NCI-H1436 treated with DMSO at 0.1 percent for 48 hours (cell line): ENCODE measurements around the gene ATP10A.

Experiments
- DNase-seq: peaks from one replicate; lab custom pipeline; 2025; lab: John Stamatoyannopoulos, UW

Gene ATP10A

GRCh38 chr15:25695875-25696760 lies 167.0 kb downstream of the ATP10A start:
- no peak for DNase-seq

- DNase-seq: no peak
These were observed 168.3 kb downstream of the ATP10A start for GRCh38 chr15:25694823-25695312.

GRCh38 chr15:25694239-25694584 lies 168.9 kb downstream of the ATP10A start:
- no peak for DNase-seq

GRCh38 chr15:25693321-25694238 lies 169.5 kb downstream of the ATP10A start:
- DNase-seq: no peak

GRCh38 chr15:25691544-25692430 lies 171.3 kb downstream of the ATP10A start:
- DNase-seq: no peak

- DNase-seq: no peak
These were observed 172.2 kb downstream of the ATP10A start for GRCh38 chr15:25690673-25691543.

GRCh38 chr15:25689592-25689991 lies 173.5 kb downstream of the ATP10A start:
- DNase-seq: no peak

GRCh38 chr15:25688166-25688565 lies 175.0 kb downstream of the ATP10A start:
- DNase-seq: no peak

- no peak for DNase-seq
These were observed 175.4 kb downstream of the ATP10A start for GRCh38 chr15:25687689-25688088.

GRCh38 chr15:25687276-25687675 lies 175.9 kb downstream of the ATP10A start:
- no peak for DNase-seq

GRCh38 chr15:25686780-25687179 lies 176.3 kb downstream of the ATP10A start:
- no peak for DNase-seq

- DNase-seq: no peak
These were observed 178.4 kb downstream of the ATP10A start for GRCh38 chr15:25684521-25685431.

GRCh38 chr15:25683911-25684310 lies 179.2 kb downstream of the ATP10A start:
- no peak for DNase-seq

GRCh38 chr15:25683415-25683814 lies 179.7 kb downstream of the ATP10A start:
- no peak for DNase-seq

- no peak for DNase-seq
These were observed 180.8 kb downstream of the ATP10A start for GRCh38 chr15:25682340-25682739.

- no peak for DNase-seq
These were observed 182.5 kb downstream of the ATP10A start for GRCh38 chr15:25680686-25681025.

- no peak for DNase-seq
These were observed 183.0 kb downstream of the ATP10A start for GRCh38 chr15:25679964-25680685.

- no peak for DNase-seq
These were observed 183.6 kb downstream of the ATP10A start for GRCh38 chr15:25679492-25679891.

GRCh38 chr15:25678500-25678855 lies 184.6 kb downstream of the ATP10A start:
- no peak for DNase-seq
